Stimulated activated CD4-positive, alpha-beta T cell treated with anti-CD3 and anti-CD28 coated beads, TNF-alpha, amount 100 ng/mL, for 48 hours (primary cell): ENCODE measurements around the gene NPC2.

ENCODE experiments used
- DNase-seq, 3 donors: peaks; one replicate each; pipeline ENCODE4 v3.0.0-alpha.2; 2020; ENCODE audit warnings: low read depth in 3 of 3

NPC2 gene

GRCh38 chr14:74519316-74520074 is 26.4 kb upstream of the NPC2 start:
- no peak for DNase-seq

GRCh38 chr14:74518221-74518620 is 25.1 kb upstream of the NPC2 start:
- DNase-seq, result no peak

- no peak for DNase-seq
Measured at GRCh38 chr14:74517731-74518130, 24.6 kb upstream of the NPC2 start.

DNA sequence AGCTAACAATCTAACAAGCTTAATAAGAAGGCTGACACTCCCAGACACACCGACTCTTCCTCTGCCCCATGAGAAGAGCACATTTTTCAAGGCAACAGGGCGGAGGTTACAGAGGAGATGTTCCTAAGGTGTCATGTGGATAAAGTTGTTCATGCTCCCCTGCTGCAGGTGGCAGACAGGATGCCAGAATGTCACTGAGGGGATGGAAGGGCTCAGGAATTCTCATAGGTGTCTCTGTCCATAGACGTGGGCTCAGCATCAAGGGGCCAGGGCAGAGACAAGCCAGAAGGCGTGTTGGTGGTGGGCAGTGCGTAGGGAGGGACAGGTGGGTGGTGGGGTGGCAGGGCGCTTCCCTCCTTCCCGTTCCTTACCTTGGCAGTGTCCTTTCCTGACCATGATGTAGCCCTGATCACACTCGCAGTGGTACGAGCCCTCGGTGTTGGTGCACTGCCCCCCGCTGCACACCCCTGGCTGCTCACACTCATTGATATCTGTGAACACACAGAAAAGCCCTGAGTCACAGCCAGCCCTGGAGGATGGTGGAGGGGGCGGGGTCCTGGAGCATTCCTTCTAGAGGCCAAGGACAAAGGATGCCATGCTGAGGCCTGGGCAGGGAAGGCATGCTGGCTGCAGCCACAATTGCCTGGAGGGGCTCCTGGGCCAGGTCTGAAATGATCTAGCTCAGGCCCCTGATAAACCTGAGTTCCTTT is 23.5 kb upstream of the NPC2 start:
- DNase-seq, result no peak

GRCh38 chr14:74515891-74516412 is 22.8 kb upstream of the NPC2 start:
- DNase-seq, result no peak

DNA sequence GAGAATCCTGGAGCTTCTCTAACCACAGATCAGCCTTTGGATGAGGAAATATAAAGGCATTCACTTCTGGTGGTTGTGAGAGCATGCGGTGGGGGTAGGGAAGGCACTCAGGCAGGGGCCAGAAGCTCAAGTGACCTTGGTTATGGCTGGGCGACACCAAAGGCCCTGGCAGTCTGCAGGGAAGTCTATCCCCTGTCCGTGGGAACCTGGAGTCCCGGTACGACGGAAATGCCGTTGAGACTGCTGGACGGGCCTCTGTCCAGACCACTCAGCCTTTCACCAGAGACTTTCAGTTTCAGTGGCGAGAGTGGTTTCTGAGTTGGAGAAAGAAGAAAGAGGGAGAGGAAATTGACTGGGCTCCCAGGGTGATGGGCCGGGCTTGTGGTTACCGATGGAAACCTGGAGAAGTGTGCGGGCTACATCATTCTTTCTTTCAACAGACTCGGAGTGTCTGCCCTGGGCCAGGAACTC is 21.4 kb upstream of the NPC2 start:
- no peak for DNase-seq

DNA sequence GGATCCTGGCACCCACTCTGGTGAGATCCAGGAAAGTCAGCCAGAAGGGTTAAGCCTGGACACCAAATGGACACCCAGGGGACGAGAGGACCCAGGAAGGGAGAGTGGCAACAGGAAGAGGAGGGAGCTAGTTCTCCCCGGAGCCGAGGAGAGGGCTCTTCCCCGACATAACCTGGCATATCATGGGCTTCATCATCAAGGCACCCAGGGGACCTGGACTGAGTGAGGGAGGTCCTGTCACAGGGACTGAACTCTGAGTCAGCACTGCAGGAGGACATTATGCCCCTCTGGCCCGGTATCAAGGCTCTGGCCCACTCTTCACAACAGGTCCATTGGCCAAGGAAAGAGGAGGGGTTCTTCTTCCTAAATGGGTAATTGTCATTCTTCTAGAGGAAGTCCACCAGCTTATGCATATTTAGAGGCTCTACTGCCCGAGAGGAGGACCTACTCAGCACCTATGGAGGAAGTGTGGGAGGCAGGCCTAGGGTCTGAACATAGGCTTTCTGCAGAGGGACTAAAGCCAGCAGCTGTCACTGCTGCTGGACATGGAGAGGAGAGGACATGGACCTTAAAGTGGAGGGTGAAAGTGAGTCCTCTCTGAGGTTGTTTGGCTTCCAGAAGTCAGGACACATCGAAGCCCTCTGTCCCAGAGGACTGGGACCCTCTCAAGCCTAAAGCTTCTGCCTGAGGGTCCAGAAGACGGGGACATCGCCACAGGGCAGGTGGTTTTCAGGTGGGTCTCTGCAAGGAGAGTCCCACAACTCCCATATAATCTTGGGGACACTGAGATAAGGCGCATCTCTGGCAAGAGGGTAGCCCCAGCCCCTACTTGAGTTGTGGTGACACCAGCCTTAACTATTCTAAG is 19.1 kb upstream of the NPC2 start:
- no peak for DNase-seq

DNA sequence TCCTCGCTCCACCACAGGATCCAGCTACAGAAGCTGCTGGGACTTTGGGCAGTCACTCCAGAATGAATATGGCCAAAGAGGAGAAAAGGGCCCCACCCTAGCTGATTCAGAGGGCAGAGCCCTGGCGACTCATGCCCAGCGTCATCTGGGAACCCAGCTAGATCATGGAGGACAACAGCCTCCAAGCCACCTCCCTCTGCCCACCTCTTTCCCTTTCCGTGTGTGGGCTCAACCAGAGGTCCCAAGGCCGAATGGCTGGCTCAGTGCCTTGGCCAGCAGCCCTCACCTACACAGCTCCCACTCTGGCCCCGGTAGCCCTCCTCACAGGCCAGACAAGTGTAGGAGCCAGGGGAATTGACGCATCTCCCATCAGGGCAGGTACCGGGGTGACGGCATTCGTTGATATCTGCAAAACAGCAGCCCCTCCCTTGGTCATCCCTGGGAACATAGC is 17.9 kb upstream of the NPC2 start:
- DNase-seq, result no peak

- no peak for DNase-seq
Measured at GRCh38 chr14:74510223-74510931, 17.3 kb upstream of the NPC2 start.

GRCh38 chr14:74509587-74510222 is 16.6 kb upstream of the NPC2 start:
- no peak for DNase-seq

DNA sequence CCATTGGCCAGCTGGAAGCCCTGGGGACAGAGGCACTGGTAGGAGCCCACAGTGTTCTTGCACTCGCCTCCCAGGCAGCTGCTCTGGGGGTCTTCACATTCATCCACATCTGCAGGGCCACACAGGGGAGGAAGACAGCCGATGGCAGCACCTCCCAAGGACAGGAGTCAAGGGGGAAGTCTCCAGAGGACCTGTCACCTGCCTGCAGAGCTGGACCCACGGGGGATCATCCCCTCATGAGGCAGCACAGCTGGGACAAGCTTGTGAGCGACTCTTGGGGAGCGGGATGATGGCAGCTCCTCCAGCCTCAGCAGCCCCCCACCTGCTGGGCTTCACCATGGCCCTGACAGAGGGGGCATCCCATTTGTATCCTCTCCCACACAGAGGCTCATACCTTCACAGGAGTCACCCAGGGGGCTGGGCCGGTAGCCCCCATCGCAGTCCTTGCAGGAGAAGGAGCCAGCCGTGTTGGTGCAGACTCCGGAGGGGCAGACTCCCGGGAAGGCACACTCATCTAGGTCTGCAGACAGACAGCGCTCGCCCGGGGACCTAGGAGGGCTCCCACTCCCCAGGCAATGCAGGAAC is 15.8 kb upstream of the NPC2 start:
- DNase-seq, result no peak

- DNase-seq, result no peak
Measured at GRCh38 chr14:74508292-74508731, 15.2 kb upstream of the NPC2 start.

GRCh38 chr14:74507840-74508239 is 14.7 kb upstream of the NPC2 start:
- no peak for DNase-seq

GRCh38 chr14:74507085-74507484 is 14.0 kb upstream of the NPC2 start:
- no peak for DNase-seq

GRCh38 chr14:74506411-74506851 is 13.3 kb upstream of the NPC2 start:
- no peak for DNase-seq

GRCh38 chr14:74505831-74506230 is 12.7 kb upstream of the NPC2 start:
- no peak for DNase-seq

DNA sequence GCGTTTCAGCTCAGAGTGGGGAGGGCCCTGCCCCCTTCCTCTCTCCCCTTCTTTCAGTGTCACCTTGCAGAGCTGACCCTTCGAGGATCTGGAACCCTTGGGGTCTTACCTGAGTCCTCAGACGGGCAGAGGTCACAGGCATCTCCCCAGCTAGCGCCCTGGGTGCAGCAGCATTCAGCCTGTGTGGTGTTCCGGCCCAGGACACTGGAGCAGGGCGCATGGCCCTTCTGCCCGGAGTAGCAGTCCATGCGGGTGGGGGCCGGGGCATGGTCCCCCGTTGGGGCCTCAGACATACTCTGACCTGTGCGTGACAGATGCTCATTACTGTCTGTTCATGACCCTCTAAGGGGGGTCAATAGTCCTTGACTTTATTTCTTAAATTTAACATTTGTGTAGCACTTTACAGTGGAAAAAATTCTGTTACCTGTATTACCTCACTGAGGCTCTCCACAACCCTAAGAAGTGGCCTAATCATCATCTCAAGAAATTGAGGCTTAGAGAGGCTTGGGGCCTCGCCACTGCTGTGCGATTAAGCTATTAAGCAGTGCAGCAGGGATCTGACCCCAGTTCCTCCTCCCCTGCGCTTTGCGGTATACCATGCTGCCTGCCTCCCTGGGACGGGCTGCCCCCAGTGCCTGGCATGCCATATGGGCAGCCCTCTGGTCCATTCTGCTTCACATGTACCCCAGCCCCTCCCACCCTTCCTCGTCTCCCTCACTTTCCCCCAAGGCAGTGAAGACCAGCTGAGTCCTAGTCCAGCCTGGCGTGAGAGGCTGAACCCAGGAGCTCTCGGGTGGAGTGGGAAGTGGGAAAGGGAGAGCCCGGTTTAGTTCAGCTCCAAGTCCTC is 12.0 kb upstream of the NPC2 start:
- DNase-seq, result no peak

- DNase-seq, result no peak
Measured at GRCh38 chr14:74504412-74504811, 11.3 kb upstream of the NPC2 start.

DNA sequence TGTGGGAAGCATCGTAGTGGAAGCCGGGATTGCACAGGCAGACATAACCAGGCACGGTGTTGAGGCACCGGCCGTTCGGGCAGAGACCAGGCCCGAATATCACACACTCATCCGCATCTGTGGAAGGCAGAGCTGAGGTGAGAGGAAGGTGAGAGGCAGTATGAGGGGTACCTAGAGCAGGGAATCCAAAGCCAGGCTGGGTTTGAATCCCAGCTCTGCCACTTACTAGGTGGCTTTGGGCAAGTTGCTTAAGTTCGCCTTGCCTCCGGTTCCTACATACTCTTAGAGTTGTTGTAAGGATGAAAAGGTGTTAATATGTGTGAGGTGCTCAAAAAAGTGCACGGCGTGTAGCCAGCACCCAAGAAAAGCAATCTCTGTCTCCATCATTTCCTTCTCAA is 10.8 kb upstream of the NPC2 start:
- no peak for DNase-seq
